K562 (cell line): ENCODE measurements around the gene MYBPC3. TPM values are rescaled to one million over a fixed set of nuclear protein-coding genes. Genes with fewer than 3 reads are reported as not detected.

Source experiments
- BRD4 ChIP-seq: fragments of 200-600 bp; sonication (generic); IDR thresholded peaks from 2 replicates; pipeline ENCODE4 v1.6.1; 2017; ENCODE audit warnings: inconsistent platforms
- CBFA2T3 ChIP-seq: fragments of 450-650 bp; IDR thresholded peaks from 2 replicates; pipeline ENCODE4 v1.6.1; 2017
- GABPA ChIP-seq: fragments of 200-800 bp; sonication (Bioruptor generic); conservative IDR thresholded peaks from 2 replicates; pipeline ENCODE4 v1.6.1; 2016; ENCODE audit warnings: low read depth, missing genetic modification characterization, missing compliant biosample characterization
- HMG20B ChIP-seq: fragments of 250-450 bp; sonication (Bioruptor Pico); IDR thresholded peaks from 2 replicates; pipeline ENCODE4 v1.5.0; 2021; ENCODE audit warnings: mild to moderate bottlenecking
- HNRNPK ChIP-seq: fragments of 200-400 bp; formaldehyde crosslinking; IDR thresholded peaks from one replicate; pipeline ENCODE4 v1.6.1; 2018; ENCODE audit warnings: mild to moderate bottlenecking, low read depth, low read length; ENCODE audit not compliant: poor library complexity, severe bottlenecking
- HNRNPL ChIP-seq: fragments of 200-400 bp; formaldehyde crosslinking; IDR thresholded peaks from 2 replicates; pipeline ENCODE4 v1.6.1; 2017; ENCODE audit warnings: low read depth, mild to moderate bottlenecking, low read length
- KAT8 ChIP-seq: fragments of 450-650 bp; IDR thresholded peaks from 2 replicates; pipeline ENCODE4 v1.6.1; 2016; ENCODE audit warnings: low read depth, mild to moderate bottlenecking
- NR4A1 ChIP-seq, 2 experiments: fragments of 250-450 bp in 1 of 2; fragments of 450-650 bp in 1 of 2; sonication (Bioruptor Pico) in 1 of 2; IDR thresholded peaks; 2 replicates each; pipeline versions ENCODE4 v1.4.0 to v1.6.1; 2016 to 2020; ENCODE audit warnings: mild to moderate bottlenecking in 2 of 2, missing compliant biosample characterization in 1 of 2, missing genetic modification characterization in 1 of 2, moderate library complexity in 1 of 2
- NRF1 ChIP-seq, 2 experiments: fragments of 450-650 bp; IDR thresholded peaks in 1 of 2; conservative IDR thresholded peaks in 1 of 2; 2 replicates each; pipeline ENCODE4 v1.6.1; 2014; ENCODE audit warnings: mild to moderate bottlenecking in 2 of 2
- POLR2A ChIP-seq: fragments of 450-650 bp; conservative IDR thresholded peaks from 2 replicates; pipeline ENCODE4 v1.6.1; 2016
- POLR2AphosphoS5 ChIP-seq: IDR thresholded peaks from 2 replicates; pipeline ENCODE4 v1.6.1; 2011; ENCODE audit warnings: mild to moderate bottlenecking, low read depth, low read length, moderate library complexity; ENCODE audit not compliant: control insufficient read depth, insufficient read depth
- RBFOX2 ChIP-seq: fragments of 200-400 bp; formaldehyde crosslinking; IDR thresholded peaks from 2 replicates; pipeline ENCODE4 v1.6.1; 2017; ENCODE audit warnings: low read depth, mild to moderate bottlenecking, low read length, moderate library complexity
- SMARCA4 ChIP-seq: fragments of 450-650 bp; IDR thresholded peaks from 2 replicates; pipeline ENCODE4 v1.6.1; 2016
- TEAD4 ChIP-seq, 2 experiments: sonication (generic) in 1 of 2; formaldehyde crosslinking in 1 of 2; IDR thresholded peaks; 2 replicates each; pipeline versions ENCODE4 v1.6.1 to v1.8.0; 2012 to 2022; ENCODE audit warnings: borderline replicate concordance in 1 of 2, inconsistent platforms in 1 of 2, low read length in 1 of 2, mild to moderate bottlenecking in 1 of 2, missing genetic modification reagents in 1 of 2
- ZNF324 ChIP-seq: fragments of 250-450 bp; sonication (Bioruptor Pico); IDR thresholded peaks from 2 replicates; pipeline ENCODE4 v1.4.0; 2020; ENCODE audit warnings: mild to moderate bottlenecking
- ZNF561 ChIP-seq: fragments of 450-650 bp; formaldehyde crosslinking; conservative IDR thresholded peaks from 2 replicates; pipeline ENCODE4 v1.4.0; 2020; ENCODE audit warnings: mild to moderate bottlenecking, moderate library complexity
- ZNF584 ChIP-seq: fragments of 200-800 bp; sonication (Bioruptor generic); IDR thresholded peaks from 2 replicates; pipeline ENCODE4 v1.6.1; 2016; ENCODE audit warnings: low read depth, mild to moderate bottlenecking, missing genetic modification characterization, missing compliant biosample characterization
- polyA plus RNA-seq, 8 experiments: library from polyadenylated mRNA; depleted of rRNA in 4 of 8; stranded (reverse) in 5 of 8; unstranded in 3 of 8; fragments of >200 nt; fragmentation: Nextera tagmentation in 2 of 8; fragmentation: Illumina TruSeq in 1 of 8; extraction: Ambion mirVana in 2 of 8; extraction: Trizol in 1 of 8; gene quantifications; 2 replicates each; pipeline versions ENCODE4 v1.2.1 to v1.2.3, GENCODE V29; 2011 to 2014; ENCODE audit warnings: inconsistent platforms in 1 of 8, missing spikeins in 1 of 8
- total RNA-seq, 7 experiments: library from RNA; depleted of rRNA in 6 of 7; stranded (reverse); fragments of >200 nt in 6 of 7; fragmentation: Illumina TruSeq in 2 of 7; extraction: Trizol in 2 of 7; gene quantifications; 2 replicates each; pipeline versions ENCODE4 v1.2.1 to v1.2.3, GENCODE V29; 2011 to 2021; ENCODE audit warnings: low replicate concordance in 1 of 7
- TF ChIP-seq, protein P1 (sequence below): sonication (generic); IDR thresholded peaks from 2 replicates; pipeline ENCODE4 v1.6.1; 2016
- TF ChIP-seq, protein P2 (sequence below): fragments of 450-650 bp; IDR thresholded peaks from 2 replicates; pipeline ENCODE4 v1.6.1; 2017; ENCODE audit warnings: antibody characterized with exemption, mild to moderate bottlenecking
- TF ChIP-seq, protein P3 (sequence below): fragments of 250-450 bp; sonication (Bioruptor Pico); IDR thresholded peaks from 2 replicates; pipeline ENCODE4 v1.8.0; 2022; ENCODE audit warnings: moderate library complexity, mild to moderate bottlenecking, inconsistent platforms

MYBPC3 gene
- total and polyA plus RNA-seq, 9 of the 15 experiments (the other 6 are each of a cell fraction or from before 2014, with no cell fraction given): 0.01 TPM; not detected in 8

DNA sequence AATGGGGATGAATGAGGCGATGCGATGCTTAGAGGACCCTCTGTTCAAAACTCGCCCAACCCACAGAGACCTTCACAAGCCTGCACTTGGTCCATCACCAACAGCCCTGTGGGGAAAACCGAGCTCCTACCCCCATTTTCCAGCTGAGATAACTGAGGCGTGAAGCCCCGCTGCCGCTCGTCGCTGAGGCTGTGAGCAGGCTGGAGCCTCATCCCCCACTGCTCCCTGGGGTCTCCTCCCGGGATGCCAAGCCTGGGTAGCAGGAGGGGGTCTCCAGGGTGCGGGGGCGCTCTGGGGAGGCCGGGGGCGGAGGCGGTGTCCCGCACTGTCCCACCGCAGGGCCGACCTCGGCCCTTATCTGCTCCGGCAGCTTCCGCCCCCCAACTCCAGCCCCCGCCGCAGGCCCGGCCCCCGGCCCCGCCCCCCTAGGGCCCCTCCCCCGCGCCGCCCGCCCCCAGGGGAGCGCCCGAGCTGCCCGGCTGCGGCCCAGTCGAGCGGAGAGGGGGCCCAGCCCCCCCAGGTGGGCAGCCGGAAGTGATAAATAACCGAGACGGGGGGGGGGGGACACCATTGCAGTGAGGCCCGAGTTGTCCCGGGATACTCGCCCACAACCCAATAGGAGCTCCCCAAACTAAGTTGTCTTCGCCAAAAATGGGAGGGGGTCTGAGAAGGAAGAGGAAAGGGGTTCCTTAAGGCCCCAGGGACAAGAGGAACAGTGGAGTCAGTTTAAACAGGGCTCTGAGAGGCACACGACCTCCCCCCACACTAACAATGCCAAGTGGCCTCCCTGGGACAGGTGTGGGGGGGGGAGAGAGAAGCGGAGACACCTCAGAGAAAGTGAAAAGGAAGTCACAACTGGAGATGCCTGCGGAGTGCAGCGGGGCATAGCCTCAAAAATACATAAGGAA is 47.6 kb upstream of the MYBPC3 start (continued):
- TF ChIP-seq HNRNPL (no peak), NRF1 (conservative IDR thresholded peaks at IDR 0.05 in 1 of 2, IDR thresholded peaks at IDR 0.05 in 1 of 2) (no peak), POLR2A (0 out of 2 replicates have a peak, but pooled peaks have one; percentile 38), NR4A1 (CRISPR knock-in tag; IDR thresholded peaks at IDR 0.05) (no peak), NR4A1 (tag; IDR thresholded peaks at IDR 0.05) (no peak), ZNF584 (CRISPR knock-in tag) (no peak), ZNF561 (no peak), HNRNPK (no peak), BRD4 (peak; percentile 3; the same call in 1 of the 2 replicates), RBFOX2 (peak; percentile 54; the same call in 1 of the 2 replicates), CBFA2T3 (peak; percentile 55), GABPA (peak; percentile 60; the same call in 1 of the 2 replicates), HMG20B (CRISPR knock-in tag) (no peak), ZNF324 (no peak), KAT8 (no peak), TEAD4 (IDR thresholded peaks at IDR 0.05; ENCODE audit: low read length) (peak; percentile 50; the same call in 1 of the 2 replicates), TEAD4 (CRISPR knock-in tag; IDR thresholded peaks at IDR 0.05; ENCODE audit: borderline replicate concordance) (no peak), SMARCA4 (peak; percentile 61), POLR2AphosphoS5 (peak; percentile 25; the same call in 1 of the 2 replicates)
- TF ChIP-seq, protein P1, sequence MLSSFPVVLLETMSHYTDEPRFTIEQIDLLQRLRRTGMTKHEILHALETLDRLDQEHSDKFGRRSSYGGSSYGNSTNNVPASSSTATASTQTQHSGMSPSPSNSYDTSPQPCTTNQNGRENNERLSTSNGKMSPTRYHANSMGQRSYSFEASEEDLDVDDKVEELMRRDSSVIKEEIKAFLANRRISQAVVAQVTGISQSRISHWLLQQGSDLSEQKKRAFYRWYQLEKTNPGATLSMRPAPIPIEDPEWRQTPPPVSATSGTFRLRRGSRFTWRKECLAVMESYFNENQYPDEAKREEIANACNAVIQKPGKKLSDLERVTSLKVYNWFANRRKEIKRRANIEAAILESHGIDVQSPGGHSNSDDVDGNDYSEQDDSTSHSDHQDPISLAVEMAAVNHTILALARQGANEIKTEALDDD: no peak
- TF ChIP-seq, protein P2, sequence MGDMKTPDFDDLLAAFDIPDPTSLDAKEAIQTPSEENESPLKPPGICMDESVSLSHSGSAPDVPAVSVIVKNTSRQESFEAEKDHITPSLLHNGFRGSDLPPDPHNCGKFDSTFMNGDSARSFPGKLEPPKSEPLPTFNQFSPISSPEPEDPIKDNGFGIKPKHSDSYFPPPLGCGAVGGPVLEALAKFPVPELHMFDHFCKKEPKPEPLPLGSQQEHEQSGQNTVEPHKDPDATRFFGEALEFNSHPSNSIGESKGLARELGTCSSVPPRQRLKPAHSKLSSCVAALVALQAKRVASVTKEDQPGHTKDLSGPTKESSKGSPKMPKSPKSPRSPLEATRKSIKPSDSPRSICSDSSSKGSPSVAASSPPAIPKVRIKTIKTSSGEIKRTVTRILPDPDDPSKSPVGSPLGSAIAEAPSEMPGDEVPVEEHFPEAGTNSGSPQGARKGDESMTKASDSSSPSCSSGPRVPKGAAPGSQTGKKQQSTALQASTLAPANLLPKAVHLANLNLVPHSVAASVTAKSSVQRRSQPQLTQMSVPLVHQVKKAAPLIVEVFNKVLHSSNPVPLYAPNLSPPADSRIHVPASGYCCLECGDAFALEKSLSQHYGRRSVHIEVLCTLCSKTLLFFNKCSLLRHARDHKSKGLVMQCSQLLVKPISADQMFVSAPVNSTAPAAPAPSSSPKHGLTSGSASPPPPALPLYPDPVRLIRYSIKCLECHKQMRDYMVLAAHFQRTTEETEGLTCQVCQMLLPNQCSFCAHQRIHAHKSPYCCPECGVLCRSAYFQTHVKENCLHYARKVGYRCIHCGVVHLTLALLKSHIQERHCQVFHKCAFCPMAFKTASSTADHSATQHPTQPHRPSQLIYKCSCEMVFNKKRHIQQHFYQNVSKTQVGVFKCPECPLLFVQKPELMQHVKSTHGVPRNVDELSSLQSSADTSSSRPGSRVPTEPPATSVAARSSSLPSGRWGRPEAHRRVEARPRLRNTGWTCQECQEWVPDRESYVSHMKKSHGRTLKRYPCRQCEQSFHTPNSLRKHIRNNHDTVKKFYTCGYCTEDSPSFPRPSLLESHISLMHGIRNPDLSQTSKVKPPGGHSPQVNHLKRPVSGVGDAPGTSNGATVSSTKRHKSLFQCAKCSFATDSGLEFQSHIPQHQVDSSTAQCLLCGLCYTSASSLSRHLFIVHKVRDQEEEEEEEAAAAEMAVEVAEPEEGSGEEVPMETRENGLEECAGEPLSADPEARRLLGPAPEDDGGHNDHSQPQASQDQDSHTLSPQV: peak; percentile 23; the same call in 1 of the 2 replicates
- TF ChIP-seq, protein P3, sequence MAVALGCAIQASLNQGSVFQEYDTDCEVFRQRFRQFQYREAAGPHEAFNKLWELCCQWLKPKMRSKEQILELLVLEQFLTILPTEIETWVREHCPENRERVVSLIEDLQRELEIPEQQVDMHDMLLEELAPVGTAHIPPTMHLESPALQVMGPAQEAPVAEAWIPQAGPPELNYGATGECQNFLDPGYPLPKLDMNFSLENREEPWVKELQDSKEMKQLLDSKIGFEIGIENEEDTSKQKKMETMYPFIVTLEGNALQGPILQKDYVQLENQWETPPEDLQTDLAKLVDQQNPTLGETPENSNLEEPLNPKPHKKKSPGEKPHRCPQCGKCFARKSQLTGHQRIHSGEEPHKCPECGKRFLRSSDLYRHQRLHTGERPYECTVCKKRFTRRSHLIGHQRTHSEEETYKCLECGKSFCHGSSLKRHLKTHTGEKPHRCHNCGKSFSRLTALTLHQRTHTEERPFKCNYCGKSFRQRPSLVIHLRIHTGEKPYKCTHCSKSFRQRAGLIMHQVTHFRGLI (CRISPR knock-in tag): no peak
